GM23338 (cell line): ENCODE data around the gene KIF4A.

Experiments
- CREB1 ChIP-seq: fragments of 250-450 bp; sonication (Bioruptor Pico); IDR thresholded peaks from 2 replicates; pipeline ENCODE4 v1.5.0; 2020; ENCODE audit warnings: low read depth, mild to moderate bottlenecking, moderate library complexity
- ETS1 ChIP-seq: IDR thresholded peaks from 2 replicates; pipeline ENCODE4 v1.6.1; 2016; ENCODE audit warnings: antibody characterized with exemption
- EZH2 ChIP-seq: fragments of 200-600 bp; sonication (generic); IDR thresholded peaks from one replicate; pipeline ENCODE4 v1.8.0; 2017; ENCODE audit warnings: antibody characterized with exemption, mild to moderate bottlenecking, low read depth; ENCODE audit not compliant: unreplicated experiment
- EZH2phosphoT487 ChIP-seq: fragments of 200-600 bp; sonication (generic); IDR thresholded peaks from one replicate; pipeline ENCODE4 v1.8.1; 2018; ENCODE audit warnings: antibody characterized with exemption; ENCODE audit not compliant: unreplicated experiment
- JUNB ChIP-seq: IDR thresholded peaks from one replicate; pipeline ENCODE4 v1.6.1; 2016; ENCODE audit warnings: antibody characterized with exemption; ENCODE audit not compliant: unreplicated experiment
- NANOG ChIP-seq: IDR thresholded peaks from 2 replicates; pipeline ENCODE4 v1.6.1; 2016; ENCODE audit warnings: antibody characterized with exemption, borderline replicate concordance
- POLR2AphosphoS5 ChIP-seq: IDR thresholded peaks from 2 replicates; pipeline ENCODE4 v1.6.1; 2016; ENCODE audit warnings: antibody characterized with exemption, low read depth
- ZNF114 ChIP-seq: fragments of 250-450 bp; sonication (Bioruptor Pico); IDR thresholded peaks from 2 replicates; pipeline ENCODE4 v1.5.0; 2020; ENCODE audit warnings: mild to moderate bottlenecking, moderate library complexity
- ZNF331 ChIP-seq: fragments of 250-450 bp; sonication (Bioruptor Pico); IDR thresholded peaks from 2 replicates; pipeline ENCODE4 v1.5.0; 2020; ENCODE audit warnings: low read depth, mild to moderate bottlenecking, moderate library complexity
- ZNF462 ChIP-seq: fragments of 250-450 bp; sonication (Bioruptor Pico); IDR thresholded peaks from 2 replicates; pipeline ENCODE4 v1.5.0; 2020; ENCODE audit warnings: mild to moderate bottlenecking, moderate library complexity
- TF ChIP-seq, protein P1 (sequence below), 2 experiments: fragments of 200-600 bp in 1 of 2; sonication (generic) in 1 of 2; conservative IDR thresholded peaks; 2 replicates each; pipeline versions ENCODE4 v1.5.1 to v1.6.1; 2016 to 2017; ENCODE audit warnings: antibody characterized with exemption in 2 of 2, low read depth in 2 of 2, mild to moderate bottlenecking in 2 of 2, moderate library complexity in 1 of 2
- TF ChIP-seq, protein P2 (sequence below): IDR thresholded peaks from one replicate; pipeline ENCODE4 v1.6.1; 2018; ENCODE audit warnings: antibody characterized with exemption; ENCODE audit not compliant: unreplicated experiment

DNA sequence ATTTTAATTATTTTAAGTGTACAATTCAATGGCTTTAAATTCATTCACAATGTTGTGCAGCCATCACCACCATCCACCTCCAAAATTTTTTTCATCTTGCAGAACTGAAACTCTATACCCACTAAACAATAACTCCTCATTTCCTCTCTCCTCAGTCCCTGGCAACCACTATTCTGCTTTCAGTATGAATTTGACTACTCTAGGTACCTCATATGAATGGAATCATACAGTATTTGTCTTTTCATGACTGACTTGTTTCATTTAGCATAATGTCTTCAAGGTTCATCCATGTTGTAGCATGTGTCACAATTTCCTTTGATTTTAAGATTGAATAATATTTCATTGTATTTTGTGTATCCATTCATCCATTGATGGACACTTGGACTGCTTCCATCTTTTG, 46.9 kb downstream of the KIF4A start:
- TF ChIP-seq CREB1 (CRISPR knock-in tag) (no peak), NANOG (no peak), ETS1 (no peak), EZH2phosphoT487 (no peak), POLR2AphosphoS5 (no peak), EZH2 (no peak), ZNF462 (CRISPR knock-in tag) (no peak), ZNF331 (CRISPR knock-in tag) (no peak), ZNF114 (CRISPR knock-in tag) (no peak), JUNB (no peak)
- TF ChIP-seq, protein P1, sequence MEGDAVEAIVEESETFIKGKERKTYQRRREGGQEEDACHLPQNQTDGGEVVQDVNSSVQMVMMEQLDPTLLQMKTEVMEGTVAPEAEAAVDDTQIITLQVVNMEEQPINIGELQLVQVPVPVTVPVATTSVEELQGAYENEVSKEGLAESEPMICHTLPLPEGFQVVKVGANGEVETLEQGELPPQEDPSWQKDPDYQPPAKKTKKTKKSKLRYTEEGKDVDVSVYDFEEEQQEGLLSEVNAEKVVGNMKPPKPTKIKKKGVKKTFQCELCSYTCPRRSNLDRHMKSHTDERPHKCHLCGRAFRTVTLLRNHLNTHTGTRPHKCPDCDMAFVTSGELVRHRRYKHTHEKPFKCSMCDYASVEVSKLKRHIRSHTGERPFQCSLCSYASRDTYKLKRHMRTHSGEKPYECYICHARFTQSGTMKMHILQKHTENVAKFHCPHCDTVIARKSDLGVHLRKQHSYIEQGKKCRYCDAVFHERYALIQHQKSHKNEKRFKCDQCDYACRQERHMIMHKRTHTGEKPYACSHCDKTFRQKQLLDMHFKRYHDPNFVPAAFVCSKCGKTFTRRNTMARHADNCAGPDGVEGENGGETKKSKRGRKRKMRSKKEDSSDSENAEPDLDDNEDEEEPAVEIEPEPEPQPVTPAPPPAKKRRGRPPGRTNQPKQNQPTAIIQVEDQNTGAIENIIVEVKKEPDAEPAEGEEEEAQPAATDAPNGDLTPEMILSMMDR (conservative IDR thresholded peaks at IDR 0.05; ENCODE audit: low read depth in 2 of 2), result no peak
- TF ChIP-seq, protein P2, sequence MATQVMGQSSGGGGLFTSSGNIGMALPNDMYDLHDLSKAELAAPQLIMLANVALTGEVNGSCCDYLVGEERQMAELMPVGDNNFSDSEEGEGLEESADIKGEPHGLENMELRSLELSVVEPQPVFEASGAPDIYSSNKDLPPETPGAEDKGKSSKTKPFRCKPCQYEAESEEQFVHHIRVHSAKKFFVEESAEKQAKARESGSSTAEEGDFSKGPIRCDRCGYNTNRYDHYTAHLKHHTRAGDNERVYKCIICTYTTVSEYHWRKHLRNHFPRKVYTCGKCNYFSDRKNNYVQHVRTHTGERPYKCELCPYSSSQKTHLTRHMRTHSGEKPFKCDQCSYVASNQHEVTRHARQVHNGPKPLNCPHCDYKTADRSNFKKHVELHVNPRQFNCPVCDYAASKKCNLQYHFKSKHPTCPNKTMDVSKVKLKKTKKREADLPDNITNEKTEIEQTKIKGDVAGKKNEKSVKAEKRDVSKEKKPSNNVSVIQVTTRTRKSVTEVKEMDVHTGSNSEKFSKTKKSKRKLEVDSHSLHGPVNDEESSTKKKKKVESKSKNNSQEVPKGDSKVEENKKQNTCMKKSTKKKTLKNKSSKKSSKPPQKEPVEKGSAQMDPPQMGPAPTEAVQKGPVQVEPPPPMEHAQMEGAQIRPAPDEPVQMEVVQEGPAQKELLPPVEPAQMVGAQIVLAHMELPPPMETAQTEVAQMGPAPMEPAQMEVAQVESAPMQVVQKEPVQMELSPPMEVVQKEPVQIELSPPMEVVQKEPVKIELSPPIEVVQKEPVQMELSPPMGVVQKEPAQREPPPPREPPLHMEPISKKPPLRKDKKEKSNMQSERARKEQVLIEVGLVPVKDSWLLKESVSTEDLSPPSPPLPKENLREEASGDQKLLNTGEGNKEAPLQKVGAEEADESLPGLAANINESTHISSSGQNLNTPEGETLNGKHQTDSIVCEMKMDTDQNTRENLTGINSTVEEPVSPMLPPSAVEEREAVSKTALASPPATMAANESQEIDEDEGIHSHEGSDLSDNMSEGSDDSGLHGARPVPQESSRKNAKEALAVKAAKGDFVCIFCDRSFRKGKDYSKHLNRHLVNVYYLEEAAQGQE, result no peak
